ENCODE data around the gene LTBP3. TPM values are rescaled to one million over a fixed set of nuclear protein-coding genes. Genes with fewer than 3 reads are reported as not detected.
A peak's percentile ranks its signal among the peaks of the same experiment; 100 is the strongest.

LTBP3 gene
- total RNA-seq, 2 experiments from 2014 or later = 11.2 to 13.8 TPM

DNA sequence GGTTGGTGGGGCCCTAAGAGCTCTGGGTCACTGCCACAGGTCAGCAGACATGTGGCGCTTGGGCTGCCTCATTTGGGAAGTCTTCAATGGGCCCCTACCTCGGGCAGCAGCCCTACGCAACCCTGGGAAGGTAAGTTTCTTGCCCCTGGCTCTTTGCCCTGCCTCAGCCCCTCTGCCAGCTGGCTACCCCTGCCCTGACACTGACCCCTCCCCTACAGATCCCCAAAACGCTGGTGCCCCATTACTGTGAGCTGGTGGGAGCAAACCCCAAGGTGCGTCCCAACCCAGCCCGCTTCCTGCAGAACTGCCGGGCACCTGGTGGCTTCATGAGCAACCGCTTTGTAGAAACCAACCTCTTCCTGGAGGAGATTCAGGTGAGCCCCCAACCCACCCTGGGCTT lies 31.4 kb downstream of the LTBP3 start:
- no TSS peak for BruUV-seq (replicated peaks)
- peaks cover 30% of the 10 kb centered on the region for H3K4me1 ChIP-seq (ENCODE audit: insufficient read depth, low read length, poor library complexity, severe bottlenecking)

DNA sequence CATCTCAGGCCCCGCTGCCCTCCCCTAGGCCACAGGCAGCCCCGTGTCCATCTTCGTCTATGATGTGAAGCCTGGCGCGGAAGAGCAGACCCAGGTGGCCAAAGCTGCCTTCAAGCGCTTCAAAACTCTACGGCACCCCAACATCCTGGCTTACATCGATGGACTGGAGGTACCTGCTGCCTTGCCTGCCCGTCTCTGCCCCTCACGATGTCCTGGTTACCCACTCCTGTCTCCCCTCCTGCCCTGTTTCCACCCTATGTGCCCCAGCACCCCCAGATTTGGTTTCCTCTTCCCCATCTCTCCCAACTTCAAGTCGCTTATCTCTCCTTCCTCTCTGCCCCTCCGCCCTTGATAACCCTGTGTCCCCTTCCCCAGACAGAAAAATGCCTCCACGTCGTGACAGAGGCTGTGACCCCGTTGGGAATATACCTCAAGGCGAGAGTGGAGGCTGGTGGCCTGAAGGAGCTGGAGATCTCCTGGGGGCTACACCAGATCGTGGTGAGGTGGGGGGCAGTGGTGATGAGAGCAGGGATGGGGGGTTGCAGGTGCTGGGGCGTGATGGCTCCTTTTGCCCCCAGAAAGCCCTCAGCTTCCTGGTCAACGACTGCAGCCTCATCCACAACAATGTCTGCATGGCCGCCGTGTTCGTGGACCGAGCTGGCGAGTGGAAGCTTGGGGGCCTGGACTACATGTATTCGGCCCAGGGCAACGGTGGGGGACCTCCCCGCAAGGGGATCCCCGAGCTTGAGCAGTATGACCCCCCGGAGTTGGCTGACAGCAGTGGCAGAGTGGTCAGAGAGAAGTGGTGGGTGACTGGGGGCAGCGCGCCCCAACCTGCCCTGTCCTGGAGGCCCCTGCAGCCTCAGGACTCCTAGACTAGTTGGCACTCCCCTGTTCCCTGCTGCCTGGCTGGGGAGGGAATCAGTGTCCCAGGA lies 32.3 kb downstream of the LTBP3 start:
- H3K4me3 ChIP-seq (ENCODE audit: low read depth, low read length, poor library complexity, severe bottlenecking) = peak overlapping the region; percentile 95
- no peaks in the 10 kb centered on the region for H4K20me1 ChIP-seq (ENCODE audit: insufficient read depth, low read length)
- H3K79me2 ChIP-seq (ENCODE audit: insufficient read depth, low read depth, low read length) = peaks cover 7% of the 10 kb centered on the region; the same call in 1 of the 2 replicates
- POLR2A ChIA-PET = interaction anchor here (0.6 kb wide), 1 partner anchor 29 kb away, joined by 3 read pairs; no protein-coding TSS in a partner anchor
- peaks cover 30% of the 10 kb centered on the region for H3K4me1 ChIP-seq (ENCODE audit: insufficient read depth, low read length, poor library complexity, severe bottlenecking)
- BruUV-seq (replicated peaks) = TSS peak; percentile 53
- H3K27ac ChIP-seq (ENCODE audit: low read depth, low read length, poor library complexity, severe bottlenecking) = no peak overlapping the region
- peaks cover 10% of the 10 kb centered on the region; the same call in 1 of the 2 replicates for H3K36me3 ChIP-seq (ENCODE audit: insufficient read depth, low read length)
- peak overlapping the region; percentile 22; the same call in 1 of the 2 replicates for H2AFZ ChIP-seq (ENCODE audit: low read length)
- DNase-seq (ENCODE audit: low spot score) = no peak
- H3K9me2 ChIP-seq (ENCODE audit: insufficient read depth, low read length) = no peaks in the 10 kb centered on the region
- CTCF ChIA-PET (ENCODE audit: unreplicated experiment) = interaction anchor here (0.5 to 1.0 kb wide), 4 partner anchors 20 to 765 kb away, joined by 3 to 6 read pairs (median 4); no protein-coding TSS in a partner anchor
- no peaks in the 10 kb centered on the region for H3K9me3 ChIP-seq (ENCODE audit: low read length)
- H3K4me2 ChIP-seq (ENCODE audit: low read length) = peak overlapping the region; percentile 92
- TF ChIP-seq, protein P1, sequence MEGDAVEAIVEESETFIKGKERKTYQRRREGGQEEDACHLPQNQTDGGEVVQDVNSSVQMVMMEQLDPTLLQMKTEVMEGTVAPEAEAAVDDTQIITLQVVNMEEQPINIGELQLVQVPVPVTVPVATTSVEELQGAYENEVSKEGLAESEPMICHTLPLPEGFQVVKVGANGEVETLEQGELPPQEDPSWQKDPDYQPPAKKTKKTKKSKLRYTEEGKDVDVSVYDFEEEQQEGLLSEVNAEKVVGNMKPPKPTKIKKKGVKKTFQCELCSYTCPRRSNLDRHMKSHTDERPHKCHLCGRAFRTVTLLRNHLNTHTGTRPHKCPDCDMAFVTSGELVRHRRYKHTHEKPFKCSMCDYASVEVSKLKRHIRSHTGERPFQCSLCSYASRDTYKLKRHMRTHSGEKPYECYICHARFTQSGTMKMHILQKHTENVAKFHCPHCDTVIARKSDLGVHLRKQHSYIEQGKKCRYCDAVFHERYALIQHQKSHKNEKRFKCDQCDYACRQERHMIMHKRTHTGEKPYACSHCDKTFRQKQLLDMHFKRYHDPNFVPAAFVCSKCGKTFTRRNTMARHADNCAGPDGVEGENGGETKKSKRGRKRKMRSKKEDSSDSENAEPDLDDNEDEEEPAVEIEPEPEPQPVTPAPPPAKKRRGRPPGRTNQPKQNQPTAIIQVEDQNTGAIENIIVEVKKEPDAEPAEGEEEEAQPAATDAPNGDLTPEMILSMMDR (conservative IDR thresholded peaks at IDR 0.05; ENCODE audit: low read length) = no peak
- TF ChIP-seq EZH2phosphoT487 (IDR thresholded peaks at IDR 0.05; ENCODE audit: borderline replicate concordance, low read depth, low read length) = no peak
- intact Hi-C loops (cut with micrococcal nuclease; ENCODE audit: unreplicated experiment) = no loop called here

More for the DNA sequence above, 31.4 kb downstream of the LTBP3 start:
- DNase-seq (ENCODE audit: low spot score) = no peak
- peak overlapping the region; percentile 92; the same call in 1 of the 2 replicates for H3K4me2 ChIP-seq (ENCODE audit: low read length)
- peaks cover 20% of the 10 kb centered on the region; the same call in 1 of the 2 replicates for H3K36me3 ChIP-seq (ENCODE audit: insufficient read depth, low read length)
- no peaks in the 10 kb centered on the region for H3K9me3 ChIP-seq (ENCODE audit: low read length)
- POLR2A ChIA-PET = no interaction called here
- intact Hi-C loops (cut with micrococcal nuclease; ENCODE audit: unreplicated experiment) = no loop called here
- TF ChIP-seq, protein P1 (conservative IDR thresholded peaks at IDR 0.05; ENCODE audit: low read length) = no peak
- TF ChIP-seq EZH2phosphoT487 (IDR thresholded peaks at IDR 0.05; ENCODE audit: borderline replicate concordance, low read depth, low read length) = no peak
- peaks cover 7% of the 10 kb centered on the region; the same call in 1 of the 2 replicates for H3K79me2 ChIP-seq (ENCODE audit: insufficient read depth, low read depth, low read length)
- H3K4me3 ChIP-seq (ENCODE audit: low read depth, low read length, poor library complexity, severe bottlenecking) = no peak overlapping the region
- H3K9me2 ChIP-seq (ENCODE audit: insufficient read depth, low read length) = no peaks in the 10 kb centered on the region
- no peak overlapping the region for H2AFZ ChIP-seq (ENCODE audit: low read length)
- H4K20me1 ChIP-seq (ENCODE audit: insufficient read depth, low read length) = no peaks in the 10 kb centered on the region
- CTCF ChIA-PET (ENCODE audit: unreplicated experiment) = interaction anchor here (0.7 kb wide), 1 partner anchor 211 kb away, joined by 4 read pairs; no protein-coding TSS in a partner anchor
- no peak overlapping the region for H3K27ac ChIP-seq (ENCODE audit: low read depth, low read length, poor library complexity, severe bottlenecking)

Data from OCI-LY7 (cell line).